NCI-H526 (cell line): ENCODE measurements around the gene SLC9A9.

Experiments used
- DNase-seq, 2 experiments: peaks; one replicate each; lab custom pipeline; 2025; lab: John Stamatoyannopoulos, UW

SLC9A9 gene

GRCh38 chr3:143321058-143321769 is 527.1 kb downstream of the SLC9A9 start:
- no peak for DNase-seq

- DNase-seq = no peak
Observed at GRCh38 chr3:143315766-143316165, 532.5 kb downstream of the SLC9A9 start.

GRCh38 chr3:143314251-143315093 is 533.8 kb downstream of the SLC9A9 start:
- DNase-seq = no peak

- no peak for DNase-seq
Observed at GRCh38 chr3:143313893-143314188, 534.4 kb downstream of the SLC9A9 start.

- no peak for DNase-seq
Observed at GRCh38 chr3:143313025-143313892, 535.0 kb downstream of the SLC9A9 start.

- no peak for DNase-seq
Observed at GRCh38 chr3:143311096-143311495, 537.2 kb downstream of the SLC9A9 start.

- no peak for DNase-seq
Observed at GRCh38 chr3:143309705-143310104, 538.6 kb downstream of the SLC9A9 start.

GRCh38 chr3:143307613-143308183 is 540.6 kb downstream of the SLC9A9 start:
- no peak for DNase-seq

GRCh38 chr3:143306407-143306806 is 541.9 kb downstream of the SLC9A9 start:
- no peak for DNase-seq

GRCh38 chr3:143302638-143303171 is 545.6 kb downstream of the SLC9A9 start:
- no peak for DNase-seq

GRCh38 chr3:143301031-143301901 is 547.0 kb downstream of the SLC9A9 start:
- no peak for DNase-seq

GRCh38 chr3:143298886-143299535 is 549.3 kb downstream of the SLC9A9 start:
- no peak for DNase-seq

GRCh38 chr3:143298380-143298779 is 549.9 kb downstream of the SLC9A9 start:
- no peak for DNase-seq

- peak in 1 of 2 experiments; percentile 11 for DNase-seq
Observed at GRCh38 chr3:143295201-143296080, 552.8 kb downstream of the SLC9A9 start.

- DNase-seq = no peak
Observed at GRCh38 chr3:143294188-143294587, 554.1 kb downstream of the SLC9A9 start.

GRCh38 chr3:143291836-143292447 is 556.3 kb downstream of the SLC9A9 start:
- DNase-seq = no peak

- no peak for DNase-seq
Observed at GRCh38 chr3:143288944-143289343, 559.3 kb downstream of the SLC9A9 start.

- DNase-seq = no peak
Observed at GRCh38 chr3:143287403-143287802, 560.9 kb downstream of the SLC9A9 start.
